A673 (cell line): Measurements from ENCODE around the gene ENTHD1.

Experiments
- CTCF ChIP-seq: fragments of 300-800, 200-600 bp; sonication (generic); conservative IDR thresholded peaks from 2 replicates; pipeline ENCODE4 v1.5.1; 2017; ENCODE audit warnings: low read depth, mild to moderate bottlenecking, antibody characterized with exemption, low read length, moderate library complexity, mixed read lengths
- EZH2 ChIP-seq: fragments of 200-600 bp; sonication (generic); IDR thresholded peaks from 2 replicates; pipeline ENCODE4 v1.6.1; 2017; ENCODE audit warnings: borderline replicate concordance, low read depth, mild to moderate bottlenecking, mixed read lengths, antibody characterized with exemption, low read length; ENCODE audit not compliant: poor library complexity, severe bottlenecking

GRCh38 chr22:39714321-39714720 is 179.2 kb downstream of the ENTHD1 start:
- TF ChIP-seq CTCF: no peak
- no peak for TF ChIP-seq EZH2
